ENCODE data around the gene OR2A42.
"Not testable (repeated sequence)": the region's sequence is repeated elsewhere in the genome, so short reads cannot be mapped to it uniquely, and the experiment has no call there.

GRCh38 chr7:144226866-144227265, 12.5 kb downstream of the OR2A42 start:
- not testable (repeated sequence) for TF ChIP-seq CTCF (conservative IDR thresholded peaks at IDR 0.05; ENCODE audit: low read depth, low read length); EZH2 (IDR thresholded peaks at IDR 0.05; ENCODE audit: borderline replicate concordance, low read depth, low read length, poor library complexity, severe bottlenecking)

Measured in A673 (cell line).